HG02973 (cell line): Measurements from ENCODE around the gene SLC4A7.
"Not testable (repeated sequence)": the region's sequence is repeated elsewhere in the genome, so short reads cannot be mapped to it uniquely, and the experiment has no call there.

ENCODE experiments used
- ATAC-seq: cut with Tn5 transposase; IDR thresholded peaks from one replicate; pipeline ENCODE4 v1.9.1; 2021; ENCODE audit warnings: moderate library complexity; ENCODE audit not compliant: unreplicated experiment

The SLC4A7 gene

DNA sequence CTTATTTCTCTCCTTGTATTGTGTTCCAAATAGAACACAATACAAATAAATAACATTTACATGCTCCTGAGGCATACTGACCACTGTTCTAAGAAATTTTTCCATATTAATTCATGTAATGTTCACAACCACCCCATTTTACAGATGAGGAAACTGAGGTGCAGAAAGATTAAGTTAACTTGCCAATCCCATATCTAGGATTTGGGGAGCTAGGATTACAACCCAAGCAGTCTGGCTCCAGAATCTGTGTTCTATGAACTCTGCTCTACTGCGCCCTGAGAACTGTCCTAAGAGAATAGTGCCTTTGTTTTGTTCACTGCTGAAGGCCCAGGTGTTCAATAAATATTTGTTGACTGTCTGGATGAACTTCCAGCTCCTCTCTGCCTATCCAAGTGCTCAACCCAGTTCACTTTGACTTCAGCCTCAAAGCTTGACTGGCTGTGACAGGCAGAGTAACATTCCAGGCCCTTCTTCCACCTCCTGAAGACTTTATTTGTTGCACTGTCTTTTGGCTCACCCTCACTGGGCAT, 118.1 kb downstream of the SLC4A7 start:
- ATAC-seq: no peak

DNA sequence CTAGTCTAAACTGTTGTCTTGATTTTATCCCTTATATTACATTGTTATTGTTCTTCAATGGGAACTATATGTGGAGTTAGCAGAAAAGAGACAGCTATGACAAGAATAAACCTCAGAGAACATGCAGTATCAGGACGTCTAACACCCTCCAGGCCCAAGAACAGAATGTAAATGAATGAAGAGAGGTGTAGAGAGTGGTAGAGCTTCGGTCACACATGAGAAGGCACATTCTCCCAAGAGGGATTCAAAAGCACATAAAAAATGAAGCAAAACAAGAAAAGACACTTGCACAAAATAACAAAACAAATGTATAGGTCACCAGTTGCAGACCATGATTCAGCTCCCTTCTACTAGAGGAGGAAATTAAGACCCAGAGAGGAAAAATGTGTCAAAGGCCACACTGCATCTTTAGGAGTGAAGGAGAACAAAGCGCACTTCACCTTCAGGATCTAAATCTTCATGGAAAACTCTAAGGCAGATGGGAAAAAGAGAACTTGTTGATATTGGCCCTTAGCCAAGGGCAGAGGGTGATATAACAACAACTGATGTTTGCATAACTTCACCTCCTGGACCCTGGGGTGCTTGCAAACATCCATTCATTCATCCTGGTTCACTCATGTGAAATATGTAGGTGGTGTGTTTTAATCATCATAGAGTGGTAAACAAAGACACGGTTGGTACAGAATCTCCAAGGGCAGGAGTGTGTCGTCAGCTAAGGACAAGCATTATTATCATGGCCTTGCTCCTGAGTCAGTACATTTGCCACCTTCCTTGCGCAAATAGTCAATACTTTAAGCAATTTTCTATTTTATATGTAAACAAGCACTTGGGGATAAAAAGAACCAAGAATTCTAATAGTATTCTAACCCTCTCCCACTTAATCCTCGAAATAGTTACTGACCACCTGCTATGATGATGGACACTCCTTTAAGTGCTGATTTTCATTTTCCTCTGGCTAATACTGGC, 123.8 kb downstream of the SLC4A7 start:
- no peak for ATAC-seq

DNA sequence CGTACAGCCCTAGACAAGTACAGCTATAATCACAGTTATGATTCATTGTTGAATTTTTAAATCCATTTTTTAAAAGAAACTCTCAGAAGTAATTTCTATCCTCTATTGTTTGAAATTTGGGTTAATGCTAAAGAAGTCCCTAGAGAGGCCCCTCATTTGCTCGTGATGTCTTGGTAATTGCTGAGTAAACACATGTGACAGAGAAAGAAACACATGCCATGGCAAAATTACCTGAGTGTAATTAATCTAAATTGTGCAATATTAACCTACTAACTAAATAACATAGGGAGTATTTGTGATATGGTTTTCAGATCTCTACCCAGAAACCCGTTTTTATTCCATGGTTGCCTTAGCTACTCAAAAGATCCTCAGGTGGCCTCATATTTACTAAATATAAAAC, 125.8 kb downstream of the SLC4A7 start:
- ATAC-seq: no peak

GRCh38 chr3:27357665-27358258, 126.4 kb downstream of the SLC4A7 start:
- peak; percentile 87 for ATAC-seq

GRCh38 chr3:27356976-27357375, 127.2 kb downstream of the SLC4A7 start:
- ATAC-seq: no peak

DNA sequence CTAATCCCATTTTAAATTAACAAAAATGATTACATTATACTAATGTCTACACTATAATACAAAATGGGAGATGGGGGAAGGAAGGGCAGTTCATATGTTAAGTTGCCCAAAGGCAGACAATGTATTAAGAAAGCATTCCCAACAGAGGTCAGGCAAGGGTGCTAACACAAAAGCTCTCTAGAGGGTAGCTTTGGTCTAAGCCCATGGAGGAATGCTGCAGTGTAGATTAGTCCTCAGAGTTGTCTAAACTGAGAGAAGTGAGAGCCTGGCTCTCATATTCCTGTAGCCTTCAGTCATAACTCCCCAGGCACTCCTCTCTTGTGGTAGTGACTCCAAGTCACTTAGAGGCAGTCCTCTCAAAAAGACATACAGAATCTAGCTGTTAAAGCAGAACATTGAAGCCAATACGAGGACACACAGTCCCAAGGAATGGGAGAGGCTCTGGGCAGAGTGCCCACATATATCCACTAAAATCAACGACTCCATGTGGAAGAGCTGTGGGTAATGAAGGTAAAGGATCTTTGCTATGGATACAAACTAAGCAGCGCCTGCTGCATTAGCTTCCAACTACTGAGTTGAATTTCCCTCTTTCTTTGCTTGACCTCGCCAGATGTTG, 129.5 kb downstream of the SLC4A7 start:
- no peak for ATAC-seq

GRCh38 chr3:27354161-27354560, 130.0 kb downstream of the SLC4A7 start:
- ATAC-seq: no peak

GRCh38 chr3:27353221-27353620, 131.0 kb downstream of the SLC4A7 start:
- ATAC-seq: no peak

- no peak for ATAC-seq
Measured at GRCh38 chr3:27352047-27352446, 132.1 kb downstream of the SLC4A7 start.

GRCh38 chr3:27349832-27350231, 134.4 kb downstream of the SLC4A7 start:
- no peak for ATAC-seq

GRCh38 chr3:27345959-27346865, 138.0 kb downstream of the SLC4A7 start:
- no peak for ATAC-seq

DNA sequence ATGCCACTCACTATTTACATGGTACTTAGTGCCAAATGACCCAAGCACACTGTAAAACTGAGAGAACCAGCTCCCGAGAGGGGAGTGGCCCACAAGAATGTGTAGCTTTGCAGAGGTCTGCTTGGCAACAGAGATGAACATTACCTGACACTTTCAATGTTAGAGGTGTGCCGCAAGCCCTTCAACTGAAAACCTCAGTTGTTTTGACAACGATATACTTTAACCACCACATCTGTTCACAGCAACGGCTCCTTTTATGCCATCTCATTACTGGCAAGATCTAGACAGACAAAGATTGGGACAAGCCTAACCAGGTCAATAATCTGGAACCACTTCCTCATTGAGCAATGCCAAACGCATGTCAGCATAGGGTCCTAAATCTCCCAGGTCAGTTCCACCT, 138.7 kb downstream of the SLC4A7 start:
- no peak for ATAC-seq

- ATAC-seq: no peak
Measured at GRCh38 chr3:27345045-27345444, 139.1 kb downstream of the SLC4A7 start.

GRCh38 chr3:27344192-27344591, 140.0 kb downstream of the SLC4A7 start:
- ATAC-seq: no peak

DNA sequence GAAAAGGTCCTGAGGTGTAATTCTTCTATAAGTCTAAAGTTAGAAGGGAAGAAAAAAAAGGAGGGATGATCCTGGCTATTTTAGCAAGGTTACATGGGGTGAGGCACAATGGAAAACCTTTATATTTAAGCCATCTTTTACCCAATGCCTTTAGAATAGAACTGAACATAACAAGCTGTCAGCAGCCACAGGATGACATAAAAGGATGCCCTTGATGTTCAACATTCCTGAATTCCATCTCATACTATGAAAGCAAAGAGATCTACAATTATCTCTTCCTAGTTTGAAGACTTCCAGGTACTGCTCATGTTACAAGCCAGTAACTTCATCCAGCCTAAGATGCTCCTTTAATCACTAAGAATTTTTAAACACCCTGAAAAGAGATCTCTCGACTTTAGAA, 141.9 kb downstream of the SLC4A7 start:
- ATAC-seq: no peak

DNA sequence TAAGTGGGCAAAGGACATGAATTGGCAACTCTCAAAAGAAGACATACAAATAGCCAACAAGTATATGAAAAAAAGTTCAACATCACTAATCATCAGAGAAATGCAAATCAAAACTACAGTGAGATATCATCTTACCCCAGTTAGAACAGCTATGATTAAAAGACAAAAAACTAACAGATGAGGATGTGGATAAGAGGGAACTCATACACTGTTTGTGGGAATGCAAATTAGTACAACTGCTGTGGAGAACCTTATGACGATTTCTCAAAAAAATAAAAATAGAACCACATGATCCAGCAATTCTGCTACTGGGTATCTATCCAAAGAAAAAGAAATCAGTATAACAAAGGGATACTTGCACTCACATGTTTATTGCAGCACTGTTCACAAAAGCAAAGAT, 143.7 kb downstream of the SLC4A7 start:
- ATAC-seq: peak; percentile 80

DNA sequence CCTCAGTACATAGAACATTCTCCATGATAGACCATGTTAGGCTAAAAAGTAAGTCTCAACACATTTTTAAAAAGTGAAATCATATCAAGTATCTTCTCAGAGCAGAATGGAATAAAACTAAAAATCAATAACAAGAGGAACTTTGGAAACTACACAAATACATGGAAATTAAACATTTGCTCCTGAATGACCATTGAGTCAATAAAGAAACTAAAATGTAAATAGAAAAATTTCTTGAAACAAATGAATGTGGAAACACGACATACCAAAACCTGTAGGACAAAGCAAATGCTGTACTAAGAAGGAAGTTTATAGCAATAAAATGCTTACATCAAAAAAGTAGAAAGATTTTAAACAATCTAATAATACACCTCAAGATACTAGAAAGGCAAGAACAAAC, 148.6 kb downstream of the SLC4A7 start:
- no peak for ATAC-seq

GRCh38 chr3:27333843-27334242, 150.3 kb downstream of the SLC4A7 start:
- ATAC-seq: no peak

- not testable (repeated sequence) for ATAC-seq
Measured at GRCh38 chr3:27328982-27329762, 155.0 kb downstream of the SLC4A7 start.
